ENCODE measurements around the gene LRBA.

The LRBA gene

DNA sequence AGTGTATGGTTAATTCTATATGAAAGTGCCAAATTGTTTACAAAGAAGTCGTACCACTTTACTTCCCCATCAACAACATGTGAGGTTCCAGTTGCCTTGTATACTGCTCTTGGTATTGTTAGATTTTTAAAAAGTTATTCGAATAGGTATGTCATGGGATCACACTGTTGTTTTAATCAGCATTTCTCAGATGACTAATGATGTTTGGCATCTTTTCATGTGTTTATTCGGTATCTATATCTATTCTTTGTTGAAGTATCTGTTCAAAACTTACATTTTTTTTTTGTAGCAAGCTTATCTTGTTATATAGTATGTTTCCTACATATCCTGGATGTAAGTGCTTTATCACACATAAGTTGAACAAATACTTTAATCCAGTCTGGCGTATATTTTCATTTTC is 532.5 kb downstream of the LRBA start:
- no peak for DNase-seq

DNA sequence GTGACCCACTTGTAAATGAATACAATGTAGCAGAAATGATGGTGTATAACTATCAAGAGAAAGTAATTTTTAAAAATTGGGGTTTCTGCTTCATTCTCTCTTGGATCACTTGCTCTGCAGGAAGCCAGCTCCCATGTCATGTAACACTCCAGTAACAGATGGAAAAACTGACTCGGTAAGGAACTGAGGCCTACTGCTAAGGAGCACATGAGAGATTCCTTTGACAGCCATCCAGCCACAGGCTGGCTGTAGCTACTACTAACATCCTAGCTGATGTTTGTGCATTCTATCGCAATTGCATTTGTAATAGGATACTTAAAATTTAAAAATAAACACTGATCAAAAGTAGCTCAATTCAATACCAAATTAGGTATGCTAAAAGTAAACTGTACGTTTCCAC is 535.4 kb downstream of the LRBA start:
- DNase-seq, result no peak

DNA sequence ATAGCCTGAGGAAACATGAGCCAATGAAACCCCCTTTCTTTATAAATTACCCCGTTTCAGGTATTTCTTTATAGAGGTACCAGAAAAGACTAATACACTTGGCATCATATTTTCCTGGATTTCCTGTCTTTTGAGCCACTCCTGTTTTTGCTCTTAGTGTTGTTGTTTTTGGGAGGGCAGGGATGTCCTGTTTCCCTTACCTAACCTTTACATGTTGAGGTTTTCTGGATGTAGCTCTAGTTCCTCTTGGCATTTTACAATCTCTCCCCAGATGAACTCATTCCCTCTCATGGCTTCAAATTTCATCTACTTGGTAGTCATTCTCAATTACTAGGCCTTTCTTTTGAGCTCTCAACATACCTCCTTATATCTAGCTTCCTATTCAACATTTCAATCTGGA is 537.2 kb downstream of the LRBA start:
- no peak for DNase-seq

GRCh38 chr4:150476776-150477175 is 538.3 kb downstream of the LRBA start:
- no peak for DNase-seq

DNA sequence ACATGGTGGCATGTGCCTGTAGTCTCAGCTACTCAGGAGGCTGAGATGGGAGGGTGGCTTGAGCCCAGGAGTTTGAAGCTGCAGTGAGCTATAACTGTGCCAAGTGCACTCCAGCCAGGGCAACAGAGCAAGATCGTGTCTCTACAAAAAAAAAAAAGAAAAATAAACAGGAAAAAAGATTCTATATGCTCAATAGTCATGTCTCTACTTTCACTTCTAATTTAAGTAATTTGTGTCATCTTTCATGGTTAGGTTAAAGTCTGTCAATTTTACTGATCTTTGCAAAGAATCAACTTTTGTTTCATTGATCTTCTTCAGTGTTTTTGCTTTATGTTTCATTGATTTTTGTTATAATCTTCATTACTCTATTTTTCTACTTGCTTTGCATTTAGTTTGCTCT is 539.3 kb downstream of the LRBA start:
- no peak for DNase-seq

DNA sequence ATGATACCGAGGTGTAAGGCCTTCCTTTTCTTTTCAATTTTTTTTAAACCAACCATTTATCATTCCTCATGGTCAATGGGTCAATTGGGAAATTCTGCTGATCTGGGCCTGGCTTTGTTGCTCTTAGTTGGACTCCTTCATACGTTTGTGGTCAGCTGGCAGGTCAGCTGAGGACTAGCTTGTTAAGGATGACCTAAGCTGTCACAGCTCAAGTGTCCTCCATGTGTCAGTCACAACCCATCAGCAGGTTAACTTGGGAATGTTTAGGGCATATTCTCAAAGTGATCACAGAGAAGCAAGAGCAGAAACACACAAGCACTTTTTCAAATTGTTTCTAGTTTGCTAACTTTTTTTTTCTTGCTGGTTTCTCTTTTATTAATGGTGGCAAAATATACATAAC is 550.6 kb downstream of the LRBA start:
- DNase-seq, result no peak

DNA sequence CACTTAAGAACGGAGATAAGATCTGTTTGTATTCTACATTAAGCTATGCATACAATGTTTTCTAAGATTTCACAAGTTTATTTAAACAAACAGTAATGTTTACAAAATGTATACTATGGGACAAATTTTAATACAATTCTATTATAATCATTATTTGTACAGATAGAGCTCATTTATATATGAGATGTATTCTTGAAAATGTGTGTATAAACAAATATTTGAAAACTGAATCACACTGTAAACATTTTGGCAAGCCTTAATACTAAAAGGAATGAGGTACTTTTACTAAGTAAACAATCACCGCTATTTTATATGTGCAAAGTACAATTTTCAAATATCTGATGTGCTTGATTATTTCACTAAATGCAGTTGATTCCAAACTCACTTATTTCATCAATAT is 552.3 kb downstream of the LRBA start:
- peak; percentile 25 for DNase-seq

DNA sequence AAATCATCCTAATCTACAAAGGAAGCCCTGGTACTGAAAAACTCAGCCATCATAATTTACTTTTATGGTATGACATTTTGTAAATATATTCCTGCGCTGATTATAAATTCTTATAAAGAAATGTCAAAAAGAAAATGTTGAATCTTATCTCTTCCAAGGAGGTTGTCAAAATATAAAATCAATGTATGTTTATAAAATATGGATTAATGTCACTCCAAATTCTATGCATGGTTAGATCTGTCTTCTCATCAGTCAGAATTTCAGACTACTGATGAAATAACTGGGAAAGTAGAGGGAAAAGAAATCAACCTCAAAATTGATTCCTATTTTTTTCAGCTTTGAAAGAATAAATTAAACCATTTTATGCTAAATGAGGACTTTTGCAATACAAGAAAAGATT is 553.1 kb downstream of the LRBA start:
- no peak for DNase-seq

- DNase-seq, result peak; percentile 3
Measured at GRCh38 chr4:150457802-150458201, 557.3 kb downstream of the LRBA start.

- no peak for DNase-seq
Measured at GRCh38 chr4:150451883-150452282, 563.2 kb downstream of the LRBA start.

DNA sequence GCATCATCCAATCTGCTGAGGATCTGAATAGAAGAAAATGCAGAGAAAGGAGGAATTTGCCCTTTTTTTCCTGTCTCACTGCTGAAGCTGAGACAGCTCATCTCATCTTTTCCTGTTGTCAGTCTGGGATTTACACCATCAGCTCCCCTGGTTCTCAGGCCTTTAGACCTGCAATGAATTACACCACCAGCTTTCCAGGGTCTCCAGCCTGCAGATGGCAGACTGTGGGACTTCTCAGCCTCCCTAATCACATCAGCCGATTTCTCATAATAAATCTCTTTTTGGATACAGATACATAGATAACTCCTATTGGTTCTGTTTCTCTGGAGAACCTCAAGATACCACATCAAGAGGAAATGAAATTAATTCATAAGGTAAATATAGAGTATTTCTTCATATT is 567.7 kb downstream of the LRBA start:
- DNase-seq, result no peak

- no peak for DNase-seq
Measured at GRCh38 chr4:150439451-150439933, 575.6 kb downstream of the LRBA start.

- no peak for DNase-seq
Measured at GRCh38 chr4:150436598-150437370, 578.3 kb downstream of the LRBA start.

- DNase-seq, result no peak
Measured at GRCh38 chr4:150431221-150431620, 583.9 kb downstream of the LRBA start.

- no peak for DNase-seq
Measured at GRCh38 chr4:150425161-150425560, 589.9 kb downstream of the LRBA start.

GRCh38 chr4:150423503-150423902 is 591.6 kb downstream of the LRBA start:
- DNase-seq, result no peak

- DNase-seq, result no peak
Measured at GRCh38 chr4:150423074-150423473, 592.0 kb downstream of the LRBA start.

DNA sequence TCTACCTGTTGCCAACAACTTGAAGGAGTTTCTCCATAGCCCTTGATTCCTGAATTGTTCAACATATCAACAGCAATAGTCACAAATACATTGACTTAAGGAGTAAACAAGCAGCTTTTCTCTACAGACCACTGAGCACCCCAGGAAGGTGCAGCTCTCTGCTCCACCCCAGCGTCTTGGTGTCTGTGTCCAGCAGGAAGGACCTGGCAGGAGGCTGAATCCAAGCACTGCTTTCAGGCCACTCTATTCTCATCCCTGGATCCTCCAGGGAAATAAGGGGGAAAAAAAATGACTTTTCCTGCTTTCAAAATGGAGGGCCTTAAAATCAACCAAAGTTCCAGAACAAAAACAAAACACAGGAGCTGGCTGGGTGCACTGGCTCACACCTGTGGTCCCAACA is 593.5 kb downstream of the LRBA start:
- no peak for DNase-seq

DNA sequence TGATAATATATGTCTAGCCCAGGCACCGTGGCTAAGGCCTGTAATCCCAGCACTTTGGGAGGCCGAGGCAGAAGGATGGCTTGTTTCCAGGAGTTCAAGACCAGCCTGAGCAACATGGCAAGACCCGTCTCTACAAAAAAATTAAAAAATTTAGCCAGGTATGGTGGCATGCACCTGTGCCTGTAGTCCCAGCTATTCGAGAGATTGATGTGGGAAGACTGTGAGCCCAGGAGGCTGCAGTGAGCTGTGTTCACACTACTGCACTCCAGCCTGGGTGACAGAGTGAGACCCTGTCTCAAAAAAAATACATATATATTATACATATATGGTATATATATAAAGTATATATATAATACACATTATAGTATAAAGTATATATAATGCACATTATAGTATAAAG is 595.1 kb downstream of the LRBA start:
- no peak for DNase-seq

DNA sequence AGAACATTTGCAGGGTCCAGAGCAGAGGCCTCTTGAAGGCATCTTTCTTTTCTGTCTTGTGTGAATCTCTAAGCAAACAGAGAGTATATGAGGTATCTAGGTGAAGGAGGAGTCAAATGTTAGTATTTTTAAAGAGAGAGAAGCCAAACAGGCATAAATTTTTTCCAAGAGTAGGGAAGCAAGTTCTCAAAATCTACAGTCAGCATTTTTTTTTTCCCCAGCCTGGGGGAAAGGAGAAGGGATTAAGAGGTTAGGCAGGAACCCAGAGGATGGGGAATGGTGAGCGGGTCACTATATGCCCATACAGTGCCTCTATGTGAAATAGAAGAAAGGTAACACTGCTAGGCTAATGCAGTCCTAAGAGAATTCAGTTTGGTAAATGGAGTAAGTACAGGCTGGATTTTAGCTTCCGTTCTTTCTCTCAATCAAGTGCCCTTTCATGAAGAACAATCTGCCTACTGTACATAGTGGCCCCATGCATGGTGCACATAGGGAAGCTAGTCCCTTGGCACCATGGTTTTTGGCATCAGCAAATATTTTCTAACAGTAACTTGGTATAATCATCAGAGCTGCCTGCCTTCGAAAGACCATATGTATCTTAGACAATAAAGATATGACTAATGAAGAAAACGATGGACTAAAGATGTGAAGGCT is 596.2 kb downstream of the LRBA start:
- no peak for DNase-seq

GRCh38 chr4:150415213-150415612 is 599.9 kb downstream of the LRBA start:
- DNase-seq, result peak; percentile 1

GRCh38 chr4:150411520-150411919 is 603.6 kb downstream of the LRBA start:
- DNase-seq, result no peak

GRCh38 chr4:150402871-150403272 is 612.2 kb downstream of the LRBA start:
- no peak for DNase-seq

DNA sequence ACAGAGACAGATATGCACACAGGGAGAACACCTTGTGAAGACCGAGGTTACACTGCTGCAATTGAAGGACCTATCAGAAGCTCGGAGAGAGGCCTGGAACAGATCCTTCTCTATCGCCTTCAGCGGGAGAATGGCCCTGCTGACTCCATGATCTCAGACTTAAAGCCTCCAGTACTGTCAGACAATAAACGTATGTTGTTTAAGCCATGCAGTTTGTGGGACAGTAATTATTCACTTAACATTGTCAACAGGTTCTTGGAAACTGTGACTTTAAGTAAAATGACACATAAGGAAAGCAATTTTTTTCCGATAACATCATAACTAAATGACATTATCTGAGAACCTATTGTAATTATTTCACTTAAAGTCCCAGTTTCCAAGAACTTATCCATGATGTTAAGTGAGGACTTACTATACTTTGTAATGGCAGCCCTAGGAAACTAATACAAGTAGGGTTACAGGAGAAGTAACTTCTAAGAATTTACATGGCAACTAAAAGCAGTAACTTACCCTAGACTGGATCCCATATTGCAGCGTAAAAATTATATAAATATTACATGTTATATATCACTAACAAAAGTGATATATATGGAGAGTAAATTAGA is 613.9 kb downstream of the LRBA start:
- no peak for DNase-seq
